C4-2B (cell line): ENCODE measurements around the gene GRID1.

ENCODE experiments used
- CTCF ChIP-seq: fragments of 450-650 bp; conservative IDR thresholded peaks from 2 replicates; pipeline ENCODE4 v1.5.1; 2017; ENCODE audit warnings: mild to moderate bottlenecking
- ZFX ChIP-seq: fragments of 450-650 bp; IDR thresholded peaks from 2 replicates; pipeline ENCODE4 v1.6.1; 2017

GRCh38 chr10:85601526-85601925, 765.1 kb downstream of the GRID1 start:
- TF ChIP-seq CTCF (no peak), ZFX (no peak)
